Stimulated activated effector memory CD8-positive, alpha-beta T cell treated with anti-CD3 and anti-CD28 coated beads, Interleukin-12 subunit alpha, Interleukin-12 subunit beta, amount 100 ng/mL, for 72 hours (primary cell): Measurements from ENCODE around the gene COA3.

ENCODE experiments used
- ATAC-seq: fragments of 150-1000 bp; cut with Tn5 transposase; 2 replicates; pipeline ENCODE4 v1.10.0; 2021
- DNase-seq, 2 donors: peaks; one replicate each; pipeline ENCODE4 v3.0.0; 2021 to 2022; ENCODE audit warnings: low spot score in 2 of 2
- H3K27ac Mint-ChIP-seq: one replicate; pipeline ENCODE4 v1.8.0; 2022; ENCODE audit warnings: mild to moderate bottlenecking, mixed read lengths
- H3K36me3 Mint-ChIP-seq: one replicate; pipeline ENCODE4 v1.8.0; 2022; ENCODE audit warnings: mild to moderate bottlenecking, mixed read lengths
- H3K4me1 Mint-ChIP-seq: one replicate; pipeline ENCODE4 v1.8.0; 2022; ENCODE audit warnings: mixed read lengths
- H3K4me3 Mint-ChIP-seq: one replicate; pipeline ENCODE4 v1.8.0; 2022; ENCODE audit warnings: mild to moderate bottlenecking, mixed read lengths
- H3K9me3 Mint-ChIP-seq: one replicate; pipeline ENCODE4 v1.8.0; 2022; ENCODE audit warnings: mixed read lengths

COA3 gene

GRCh38 chr17:42759982-42760651 is 38.4 kb downstream of the COA3 start:
- DNase-seq: no peak
- Mint-ChIP-seq H3K4me3 (peak overlapping the region; percentile 42), H3K36me3 (no peaks in the 10 kb centered on the region), H3K4me1 (peaks cover 21% of the 10 kb centered on the region), H3K9me3 (no peaks in the 10 kb centered on the region), H3K27ac (no peak overlapping the region)
- ATAC-seq: no peak

GRCh38 chr17:42754782-42755181 is 43.7 kb downstream of the COA3 start:
- no peaks in the 10 kb centered on the region for H3K9me3 Mint-ChIP-seq
- DNase-seq (no peak), ATAC-seq (no peak)
- peaks cover 5% of the 10 kb centered on the region for H3K4me1 Mint-ChIP-seq
- no peak overlapping the region for H3K4me3 Mint-ChIP-seq
- H3K36me3 Mint-ChIP-seq: no peaks in the 10 kb centered on the region
- H3K27ac Mint-ChIP-seq: no peak overlapping the region

GRCh38 chr17:42751628-42752027 is 46.9 kb downstream of the COA3 start:
- DNase-seq: no peak
- H3K9me3 Mint-ChIP-seq: no peaks in the 10 kb centered on the region
- no peaks in the 10 kb centered on the region for H3K36me3 Mint-ChIP-seq
- H3K4me3 Mint-ChIP-seq: no peak overlapping the region
- no peak overlapping the region for H3K27ac Mint-ChIP-seq
- H3K4me1 Mint-ChIP-seq: no peaks in the 10 kb centered on the region
- no peak for ATAC-seq

- ATAC-seq (no peak), DNase-seq (no peak)
- Mint-ChIP-seq H3K4me3 (no peak overlapping the region), H3K9me3 (no peaks in the 10 kb centered on the region), H3K27ac (no peak overlapping the region), H3K4me1 (no peaks in the 10 kb centered on the region), H3K36me3 (no peaks in the 10 kb centered on the region)
Observed at GRCh38 chr17:42750739-42751344, 47.7 kb downstream of the COA3 start.

GRCh38 chr17:42748908-42749798 is 49.4 kb downstream of the COA3 start:
- no peak for ATAC-seq
- peaks cover 12% of the 10 kb centered on the region for H3K36me3 Mint-ChIP-seq

GRCh38 chr17:42748202-42748907 is 50.1 kb downstream of the COA3 start:
- Mint-ChIP-seq H3K27ac (no peak overlapping the region), H3K9me3 (no peaks in the 10 kb centered on the region), H3K4me1 (peaks cover 8% of the 10 kb centered on the region), H3K36me3 (peaks cover 18% of the 10 kb centered on the region), H3K4me3 (no peak overlapping the region)
- ATAC-seq (no peak), DNase-seq (no peak)

More at GRCh38 chr17:42748908-42749798, 49.4 kb downstream of the COA3 start:
- Mint-ChIP-seq H3K4me3 (no peak overlapping the region), H3K27ac (no peak overlapping the region), H3K9me3 (no peaks in the 10 kb centered on the region), H3K4me1 (peaks cover 2% of the 10 kb centered on the region)
- DNase-seq: no peak
